Vagina (tissue), 2 donors: ENCODE results near the gene FBXO41.

ENCODE experiments used
- POLR2A ChIP-seq, 2 donors: fragments of 450-650 bp; IDR thresholded peaks; one replicate each; pipeline ENCODE4 v1.6.1; 2017; ENCODE audit warnings: antibody characterized with exemption in 2 of 2, mild to moderate bottlenecking in 2 of 2, moderate library complexity in 2 of 2
- POLR2AphosphoS5 ChIP-seq, 2 donors: sonication (generic); formaldehyde crosslinking; IDR thresholded peaks; one replicate each; pipeline ENCODE4 v1.9.0; 2017; ENCODE audit warnings: antibody characterized with exemption in 2 of 2, mild to moderate bottlenecking in 2 of 2, low read depth in 1 of 2; ENCODE audit not compliant: insufficient read depth in 1 of 2
- TF ChIP-seq, protein P1 (sequence below), 3 experiments: fragments of 450-650 bp in 2 of 3; fragments of 200-600 bp in 1 of 3; sonication (generic) in 1 of 3; IDR thresholded peaks; one replicate each; pipeline ENCODE4 v1.5.1; 2017 to 2019; ENCODE audit warnings: antibody characterized with exemption in 3 of 3, mild to moderate bottlenecking in 2 of 3, moderate library complexity in 2 of 3

DNA sequence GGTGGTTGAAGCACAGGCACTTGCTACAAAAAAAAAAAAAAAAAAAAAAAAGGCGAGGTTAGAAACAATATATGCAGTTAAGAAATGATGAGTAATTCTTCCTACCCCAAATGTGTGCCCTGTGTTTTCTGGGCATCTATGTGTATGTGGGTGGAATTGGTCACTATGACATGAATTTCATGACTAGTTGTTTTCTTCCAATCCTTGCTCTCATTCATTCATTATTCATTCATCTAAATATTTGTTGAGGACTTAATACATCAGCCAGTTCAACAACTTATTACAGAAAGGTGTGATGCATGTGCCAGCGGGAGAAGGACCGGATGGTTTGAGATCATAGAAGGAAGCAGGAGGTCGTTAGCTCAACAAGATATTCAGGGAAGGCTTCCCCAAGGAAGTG, 17.4 kb upstream of the FBXO41 start:
- TF ChIP-seq, protein P1, sequence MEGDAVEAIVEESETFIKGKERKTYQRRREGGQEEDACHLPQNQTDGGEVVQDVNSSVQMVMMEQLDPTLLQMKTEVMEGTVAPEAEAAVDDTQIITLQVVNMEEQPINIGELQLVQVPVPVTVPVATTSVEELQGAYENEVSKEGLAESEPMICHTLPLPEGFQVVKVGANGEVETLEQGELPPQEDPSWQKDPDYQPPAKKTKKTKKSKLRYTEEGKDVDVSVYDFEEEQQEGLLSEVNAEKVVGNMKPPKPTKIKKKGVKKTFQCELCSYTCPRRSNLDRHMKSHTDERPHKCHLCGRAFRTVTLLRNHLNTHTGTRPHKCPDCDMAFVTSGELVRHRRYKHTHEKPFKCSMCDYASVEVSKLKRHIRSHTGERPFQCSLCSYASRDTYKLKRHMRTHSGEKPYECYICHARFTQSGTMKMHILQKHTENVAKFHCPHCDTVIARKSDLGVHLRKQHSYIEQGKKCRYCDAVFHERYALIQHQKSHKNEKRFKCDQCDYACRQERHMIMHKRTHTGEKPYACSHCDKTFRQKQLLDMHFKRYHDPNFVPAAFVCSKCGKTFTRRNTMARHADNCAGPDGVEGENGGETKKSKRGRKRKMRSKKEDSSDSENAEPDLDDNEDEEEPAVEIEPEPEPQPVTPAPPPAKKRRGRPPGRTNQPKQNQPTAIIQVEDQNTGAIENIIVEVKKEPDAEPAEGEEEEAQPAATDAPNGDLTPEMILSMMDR (IDR thresholded peaks at IDR 0.05): no peak
- no peak for TF ChIP-seq POLR2A (IDR thresholded peaks at IDR 0.05)
- no peak for TF ChIP-seq POLR2AphosphoS5 (IDR thresholded peaks at IDR 0.05; ENCODE audit: insufficient read depth in 1 of 2, low read depth in 1 of 2)
